H1 (cell line): ENCODE results near the gene IL5RA. TPM values are rescaled to one million over a fixed set of nuclear protein-coding genes. Genes with fewer than 3 reads are reported as not detected.

Source experiments
- CTCF ChIA-PET: fragments of 300-600 bp; sonication (Branson Sonifier 250); formaldehyde crosslinking; loops from one replicate; lab custom pipeline; 2021; ENCODE audit not compliant: partially characterized antibody; lab: Charles Lee
- POLR2A ChIA-PET: fragments of 300-600 bp; sonication (Branson Sonifier 250); formaldehyde crosslinking; loops from one replicate; lab custom pipeline; 2021; ENCODE audit warnings: inconsistent platforms; ENCODE audit not compliant: partially characterized antibody; lab: Charles Lee
- DNase-seq, 2 experiments: peaks; one replicate each; pipeline versions ENCODE4 v3.0.0 to v3.0.0-alpha.2; 2010 to 2022; ENCODE audit warnings: low spot score in 2 of 2, low read depth in 1 of 2, mixed read lengths in 1 of 2
- FAIRE-seq: peaks from 2 replicates; lab custom pipeline; 2011; peaks lifted over from hg19 to GRCh38; lab: Jason Lieb, UNC
- H2AFZ ChIP-seq: 2 replicates; pipeline ENCODE4 v1.8.1; 2012; ENCODE audit warnings: low read length, inconsistent platforms
- H2AK5ac ChIP-seq: 2 replicates; pipeline ENCODE4 v1.6.1; 2013; ENCODE audit warnings: low read depth, low read length
- H2BK120ac ChIP-seq: replicated peaks from 2 replicates; pipeline ENCODE3; 2013; ENCODE audit warnings: low read depth, low read length, inconsistent platforms
- H2BK12ac ChIP-seq: 2 replicates; pipeline ENCODE4 v1.6.1; 2013; ENCODE audit warnings: low read depth, low read length
- H2BK15ac ChIP-seq: 2 replicates; pipeline ENCODE4 v1.6.1; 2013; ENCODE audit warnings: low read length
- H2BK20ac ChIP-seq: 2 replicates; pipeline ENCODE4 v1.6.1; 2013; ENCODE audit warnings: low read length
- H2BK5ac ChIP-seq: 2 replicates; pipeline ENCODE4 v1.6.1; 2013; ENCODE audit warnings: low read depth, low read length
- H3K14ac ChIP-seq: 2 replicates; pipeline ENCODE4 v1.6.1; 2013; ENCODE audit warnings: inconsistent platforms; ENCODE audit not compliant: insufficient read length
- H3K18ac ChIP-seq: 2 replicates; pipeline ENCODE4 v1.6.1; 2013; ENCODE audit warnings: low read length; ENCODE audit errors: extremely low read depth
- H3K23ac ChIP-seq: 2 replicates; pipeline ENCODE4 v1.6.1; 2013; ENCODE audit warnings: inconsistent platforms; ENCODE audit not compliant: insufficient read length
- H3K23me2 ChIP-seq: 2 replicates; pipeline ENCODE4 v1.6.1; 2013; ENCODE audit warnings: low read depth, low read length
- H3K27ac ChIP-seq: 2 replicates; pipeline ENCODE4 v1.6.1; 2011; ENCODE audit warnings: low read depth, low read length, inconsistent platforms
- H3K27me3 ChIP-seq, 4 experiments: replicated peaks in 1 of 4; 1 replicate in 1 of 4; 2 replicates in 3 of 4; pipeline versions ENCODE4 v1.6.1 to v1.8.1; 2011 to 2013; ENCODE audit warnings: low read length in 3 of 4, mild to moderate bottlenecking in 3 of 4, inconsistent platforms in 2 of 4, mixed read lengths in 2 of 4, moderate library complexity in 1 of 4; ENCODE audit not compliant: control insufficient read depth in 3 of 4, insufficient read depth in 3 of 4; ENCODE audit errors: extremely low read depth in 1 of 4
- H3K36me3 ChIP-seq, 4 experiments: 2 replicates each; pipeline versions ENCODE4 v1.6.1 to v1.8.1; 2011 to 2013; ENCODE audit warnings: mild to moderate bottlenecking in 4 of 4, low read length in 3 of 4, moderate library complexity in 2 of 4, control low read depth in 1 of 4, inconsistent platforms in 1 of 4; ENCODE audit not compliant: insufficient read depth in 4 of 4, control insufficient read depth in 2 of 4
- H3K4ac ChIP-seq: replicated peaks from 2 replicates; pipeline ENCODE3; 2013; ENCODE audit warnings: low read length, low read depth, mixed read lengths, inconsistent platforms; ENCODE audit not compliant: insufficient read length
- H3K4me1 ChIP-seq, 4 experiments: replicated peaks in 1 of 4; 1 replicate in 1 of 4; 2 replicates in 3 of 4; pipeline versions ENCODE4 v1.6.1 to v1.8.1; 2011 to 2013; ENCODE audit warnings: low read length in 3 of 4, inconsistent platforms in 2 of 4, mixed read lengths in 1 of 4; ENCODE audit not compliant: insufficient read depth in 4 of 4, control insufficient read depth in 3 of 4
- H3K4me2 ChIP-seq, 2 experiments: 2 replicates each; pipeline versions ENCODE4 v1.6.1 to v1.8.1; 2011 to 2013; ENCODE audit warnings: low read depth in 2 of 2, low read length in 2 of 2, control low read depth in 1 of 2, inconsistent platforms in 1 of 2, mild to moderate bottlenecking in 1 of 2; ENCODE audit not compliant: insufficient read depth in 1 of 2
- H3K4me3 ChIP-seq, 4 experiments: fragments of 200-600, 300-600 bp in 1 of 4; sonication (generic), shearing (Covaris generic), sonication (Bioruptor Twin) in 1 of 4; 2 replicates each; pipeline versions ENCODE4 v1.5.1 to v1.8.1; 2011 to 2016; ENCODE audit warnings: low read length in 4 of 4, low read depth in 3 of 4, control low read depth in 2 of 4, inconsistent platforms in 2 of 4, mild to moderate bottlenecking in 2 of 4, mixed read lengths in 1 of 4, moderate library complexity in 1 of 4; ENCODE audit not compliant: insufficient read depth in 2 of 4; ENCODE audit errors: extremely low read depth in 1 of 4
- H3K56ac ChIP-seq: replicated peaks from 2 replicates; pipeline ENCODE3; 2013; ENCODE audit warnings: low read depth, mild to moderate bottlenecking, mixed read lengths, low read length, inconsistent platforms; ENCODE audit not compliant: insufficient read length
- H3K79me1 ChIP-seq: 2 replicates; pipeline ENCODE4 v1.6.1; 2013; ENCODE audit warnings: low read depth, low read length, control low read depth
- H3K79me2 ChIP-seq, 2 experiments: 2 replicates each; pipeline versions ENCODE4 v1.6.1 to v1.8.1; 2012 to 2013; ENCODE audit warnings: low read length in 2 of 2, mild to moderate bottlenecking in 2 of 2, inconsistent platforms in 1 of 2; ENCODE audit not compliant: insufficient read depth in 2 of 2, control insufficient read depth in 1 of 2
- H3K9ac ChIP-seq, 4 experiments: replicated peaks in 1 of 4; 1 replicate in 1 of 4; 2 replicates in 3 of 4; pipeline versions ENCODE4 v1.6.1 to v1.8.1; 2011 to 2013; ENCODE audit warnings: low read depth in 3 of 4, low read length in 3 of 4, control low read depth in 2 of 4, mild to moderate bottlenecking in 2 of 4, moderate library complexity in 2 of 4, inconsistent platforms in 1 of 4; ENCODE audit errors: extremely low read depth in 1 of 4
- H3K9me3 ChIP-seq, 2 experiments: 2 replicates each; pipeline versions ENCODE4 v1.6.1 to v1.8.1; 2012 to 2013; ENCODE audit warnings: mild to moderate bottlenecking in 2 of 2, moderate library complexity in 2 of 2, control low read depth in 1 of 2, inconsistent platforms in 1 of 2, low read depth in 1 of 2, low read length in 1 of 2, mixed read lengths in 1 of 2; ENCODE audit not compliant: insufficient read depth in 2 of 2
- H4K20me1 ChIP-seq, 2 experiments: replicated peaks in 1 of 2; 2 replicates each; pipeline versions ENCODE3 to v1.8.1; 2011 to 2013; ENCODE audit warnings: inconsistent platforms in 2 of 2, low read length in 2 of 2, mild to moderate bottlenecking in 1 of 2; ENCODE audit not compliant: insufficient read depth in 2 of 2, control insufficient read depth in 1 of 2
- H4K5ac ChIP-seq: 2 replicates; pipeline ENCODE4 v1.6.1; 2013; ENCODE audit warnings: low read length, low read depth, mixed read lengths, inconsistent platforms; ENCODE audit not compliant: insufficient read length
- H4K8ac ChIP-seq: 2 replicates; pipeline ENCODE4 v1.8.0; 2013; ENCODE audit warnings: mild to moderate bottlenecking, moderate library complexity, low read length, inconsistent platforms; ENCODE audit not compliant: insufficient read depth; ENCODE audit errors: extremely low read depth
- H4K91ac ChIP-seq: replicated peaks from 2 replicates; pipeline ENCODE3; 2013; ENCODE audit warnings: low read length, mixed read lengths, inconsistent platforms; ENCODE audit not compliant: insufficient read length
- ASH2L ChIP-seq: fragments of 200-600, 300-600 bp; sonication (generic); IDR thresholded peaks from one replicate; pipeline ENCODE4 v1.7.1; 2017; ENCODE audit warnings: low read length
- ATF3 ChIP-seq: IDR thresholded peaks from 2 replicates; pipeline ENCODE4 v1.6.1; 2011; ENCODE audit warnings: low read depth, mild to moderate bottlenecking, low read length; ENCODE audit not compliant: insufficient read depth
- BRCA1 ChIP-seq: IDR thresholded peaks from 2 replicates; pipeline ENCODE4 v1.6.1; 2012; ENCODE audit warnings: low read depth, low read length, improper control_type of control experiment
- CTCF ChIP-seq, 3 experiments: IDR thresholded peaks; 1 replicate in 2 of 3; 2 replicates in 1 of 3; pipeline versions ENCODE4 v1.5.1 to v1.6.1; 2011; ENCODE audit warnings: low read length in 3 of 3, mild to moderate bottlenecking in 3 of 3, inconsistent platforms in 2 of 3, low read depth in 1 of 3, moderate library complexity in 1 of 3; ENCODE audit not compliant: insufficient read depth in 1 of 3; ENCODE audit errors: control extremely low read depth in 1 of 3
- HDAC2 ChIP-seq, 2 experiments: fragments of 300-600 bp in 1 of 2; sonication (generic) in 1 of 2; IDR thresholded peaks; 2 replicates each; pipeline ENCODE4 v1.6.1; 2011 to 2012; ENCODE audit warnings: low read depth in 2 of 2, low read length in 2 of 2, mild to moderate bottlenecking in 2 of 2, moderate library complexity in 2 of 2, borderline replicate concordance in 1 of 2, inconsistent platforms in 1 of 2
- SIRT6 ChIP-seq: IDR thresholded peaks from one replicate; pipeline ENCODE4 v1.7.1; 2012; ENCODE audit warnings: low read length, inconsistent platforms
- SP1 ChIP-seq: IDR thresholded peaks from 2 replicates; pipeline ENCODE4 v1.6.1; 2011; ENCODE audit warnings: low read depth, low read length
- TBP ChIP-seq: IDR thresholded peaks from 2 replicates; pipeline ENCODE4 v1.6.1; 2011; ENCODE audit warnings: low read depth, low read length, improper control_type of control experiment
- TCF12 ChIP-seq: IDR thresholded peaks from 2 replicates; pipeline ENCODE4 v1.6.1; 2011; ENCODE audit warnings: low read depth, mild to moderate bottlenecking, low read length
- USF2 ChIP-seq: IDR thresholded peaks from 2 replicates; pipeline ENCODE4 v1.6.1; 2011; ENCODE audit warnings: low read length, improper control_type of control experiment
- WGBS, 2 experiments: shearing (Covaris generic) in 1 of 2; methylation state at CpG; one replicate each; pipeline versions ENCODE4 v1.1.6 to v1.1.7; 2013 to 2015; ENCODE audit warnings: low lambda C conversion rate in 2 of 2, mixed read lengths in 2 of 2, inconsistent platforms in 1 of 2, low coverage in 1 of 2, missing lambda C conversion rate in 1 of 2; ENCODE audit not compliant: insufficient replicate concordance in 2 of 2, insufficient coverage in 1 of 2, insufficient read length in 1 of 2; ENCODE audit errors: extremely low coverage in 1 of 2, missing lambda C conversion rate in 1 of 2; 5-methylcytosine and 5-hydroxymethylcytosine counted together
- polyA plus RNA-seq, 7 experiments: library from polyadenylated mRNA; depleted of rRNA in 3 of 7; stranded (reverse) in 5 of 7; unstranded in 2 of 7; fragments of >200 nt in 5 of 7; fragments of 200-250 nt in 2 of 7; gene quantifications; 1 replicate in 5 of 7; 2 replicates in 1 of 7; 4 replicates in 1 of 7; pipeline versions ENCODE4 v1.2.1 to v1.2.3, GENCODE V29; 2011 to 2013; ENCODE audit warnings: missing spikeins in 2 of 7, mixed read lengths in 2 of 7
- total RNA-seq: library from RNA; stranded (reverse); fragmentation: NEBNext Ultra II Directional; extraction: Animal tissue kit (Norgen Biotek cat#: 25700); gene quantifications from 2 replicates; pipeline ENCODE4 v1.2.1, GENCODE V29; 2021

Gene IL5RA
- total and polyA plus RNA-seq, 2 of the 8 experiments (the other 6 are each of a cell fraction or from before 2014, with no cell fraction given) = not detected

- no peaks in the 10 kb centered on the region for H4K20me1 ChIP-seq
- TF ChIP-seq CTCF (IDR thresholded peaks at IDR 0.05; ENCODE audit: control extremely low read depth in 1 of 3, insufficient read depth in 1 of 3, low read depth in 1 of 3, low read length in 3 of 3) = no peak
- no peak for TF ChIP-seq TBP
- TF ChIP-seq ASH2L = no peak
- no peak for TF ChIP-seq SIRT6
- TF ChIP-seq SP1 = no peak
- TF ChIP-seq BRCA1 = no peak
- TF ChIP-seq USF2 = no peak
- no peak for TF ChIP-seq TCF12
- TF ChIP-seq ATF3 = no peak
- TF ChIP-seq HDAC2 (IDR thresholded peaks at IDR 0.05; ENCODE audit: borderline replicate concordance in 1 of 2, low read depth in 2 of 2, low read length in 2 of 2) = no peak
Observed at GRCh38 chr3:3084890-3085289, 25.3 kb downstream of the IL5RA start.

More at GRCh38 chr3:3084890-3085289, 25.3 kb downstream of the IL5RA start:
- Histone ChIP-seq H3K27me3 (no peaks in the 10 kb centered on the region), H3K23me2 (no peaks in the 10 kb centered on the region), H3K4me2 (no peak overlapping the region), H2BK20ac (no peak overlapping the region), H2AFZ (no peak overlapping the region), H4K91ac (no peak overlapping the region), H2AK5ac (no peak overlapping the region), H3K9me3 (no peaks in the 10 kb centered on the region), H2BK15ac (no peak overlapping the region), H3K4me3 (no peak overlapping the region), H3K14ac (no peak overlapping the region), H4K8ac (no peak overlapping the region), H3K9ac (no peak overlapping the region), H3K79me2 (no peaks in the 10 kb centered on the region), H2BK5ac (no peak overlapping the region), H3K4ac (no peak overlapping the region), H3K18ac (no peak overlapping the region), H3K4me1 (peaks cover 1 to 15% (median 3%) of the 10 kb centered on the region in 4 experiments; a peak in 5 of 7 replicates), H4K5ac (no peak overlapping the region), H3K79me1 (no peaks in the 10 kb centered on the region), H3K27ac (no peak overlapping the region), H2BK12ac (no peak overlapping the region), H2BK120ac (no peak overlapping the region), H3K36me3 (no peaks in the 10 kb centered on the region), H3K23ac (no peak overlapping the region), H3K56ac (no peak overlapping the region)
- DNase-seq = no peak
- 97% methylated on average over 3 of the region's 3 CpGs; no CpG with 5 or more reads in 1 of the 2 experiments for WGBS, 2 experiments
- ChIA-PET POLR2A (interaction anchor here (1.3 kb wide), 1 partner anchor 10 kb away, joined by 3 read pairs; no protein-coding TSS in a partner anchor), CTCF (no interaction called here)
- no peak for FAIRE-seq
